GM12873 (cell line): Measurements from ENCODE around the gene NEUROD1.

Source experiments
- CTCF ChIP-seq: IDR thresholded peaks from 2 replicates; pipeline ENCODE4 v1.5.1; 2012; ENCODE audit warnings: low read depth, mild to moderate bottlenecking, moderate library complexity, low read length, control low read depth; ENCODE audit not compliant: insufficient read depth; ENCODE audit errors: missing control alignments

Gene NEUROD1

GRCh38 chr2:181643151-181643550, 37.2 kb downstream of the NEUROD1 start:
- no peak for TF ChIP-seq CTCF

GRCh38 chr2:181642086-181642485, 38.2 kb downstream of the NEUROD1 start:
- TF ChIP-seq CTCF: no peak

GRCh38 chr2:181639686-181640085, 40.6 kb downstream of the NEUROD1 start:
- no peak for TF ChIP-seq CTCF

- no peak for TF ChIP-seq CTCF
Measured at GRCh38 chr2:181632733-181633401, 47.5 kb downstream of the NEUROD1 start.

- no peak for TF ChIP-seq CTCF
Measured at GRCh38 chr2:181628590-181629585, 51.4 kb downstream of the NEUROD1 start.

- TF ChIP-seq CTCF: no peak
Measured at GRCh38 chr2:181627545-181627944, 52.8 kb downstream of the NEUROD1 start.

- no peak for TF ChIP-seq CTCF
Measured at GRCh38 chr2:181626671-181627070, 53.6 kb downstream of the NEUROD1 start.
